Stomach (tissue), 9 donors: ENCODE measurements around the gene TMPRSS11F. TPM values are rescaled to one million over a fixed set of nuclear protein-coding genes. Genes with fewer than 3 reads are reported as not detected.

Source experiments
- DNase-seq, 2 donors: peaks; one replicate each; pipeline versions ENCODE4 v3.0.0 to v3.0.0-alpha.2; 2013 to 2019
- H3K27ac ChIP-seq, 5 donors: fragments of 200-600 bp in 4 of 5; sonication (generic) in 4 of 5; one replicate each; pipeline ENCODE4 v1.5.1; 2013 to 2019; ENCODE audit warnings: mild to moderate bottlenecking in 1 of 5, moderate library complexity in 1 of 5
- H3K27me3 ChIP-seq, 3 donors: fragments of 200-600 bp; sonication (generic); one replicate each; pipeline ENCODE4 v1.5.1; 2017 to 2019; ENCODE audit warnings: mixed run types in 1 of 3
- H3K36me3 ChIP-seq, 4 donors: fragments of 200-600 bp; sonication (generic); 1 replicate in 3 of 4; 2 replicates in 1 of 4; pipeline ENCODE4 v1.5.1; 2016 to 2019
- H3K4me1 ChIP-seq, 4 donors: fragments of 200-600 bp; sonication (generic); one replicate each; pipeline ENCODE4 v1.5.1; 2016 to 2019
- H3K4me3 ChIP-seq, 4 donors: fragments of 200-600 bp; sonication (generic) in 3 of 4; one replicate each; pipeline ENCODE4 v1.5.1; 2016 to 2019; ENCODE audit warnings: mild to moderate bottlenecking in 1 of 4
- H3K9me3 ChIP-seq, 4 donors: fragments of 200-600 bp; sonication (generic); one replicate each; pipeline ENCODE4 v1.5.1; 2016 to 2019
- EP300 ChIP-seq: sonication (generic); formaldehyde crosslinking; IDR thresholded peaks from one replicate; pipeline ENCODE4 v1.6.1; 2017; ENCODE audit warnings: antibody characterized with exemption
- POLR2A ChIP-seq, 4 donors: fragments of 450-650 bp; IDR thresholded peaks; one replicate each; pipeline ENCODE4 v1.6.1; 2016; ENCODE audit warnings: antibody characterized with exemption in 4 of 4, control low read depth in 2 of 4, mild to moderate bottlenecking in 1 of 4, moderate library complexity in 1 of 4
- POLR2AphosphoS5 ChIP-seq, 3 donors: sonication (generic); formaldehyde crosslinking; IDR thresholded peaks; one replicate each; pipeline ENCODE4 v1.6.1; 2016; ENCODE audit warnings: antibody characterized with exemption in 3 of 3
- WGBS, 5 donors: extraction: QIAGEN DNeasy Blood & Tissue Kit in 3 of 5; methylation state at CpG; one replicate each; pipeline versions ENCODE4 v1.1.5 to v1.1.7; 2013 to 2018; 5-methylcytosine and 5-hydroxymethylcytosine counted together
- intact Hi-C: fragments of 100-400 bp; cut with DNase I; formaldehyde crosslinking; loops from one replicate; pipeline ENCODE4 v1.15.1; 2023; ENCODE audit warnings: low total_unique reads
- polyA plus RNA-seq, 3 donors: library from polyadenylated mRNA; stranded (reverse); fragments of 200-250 nt; gene quantifications; one replicate each; pipeline ENCODE4 v1.2.3, GENCODE V29; 2013
- small RNA-seq, 4 donors: library from RNA; depleted of rRNA; stranded (forward); fragments of <200 nt; gene quantifications; one replicate each; pipeline ENCODE3, GENCODE V24; 2016
- total RNA-seq, 5 donors: library from RNA; depleted of rRNA; stranded (reverse); fragments of >200 nt; gene quantifications; one replicate each; pipeline versions ENCODE4 v1.1.0 to v1.2.3, GENCODE V29; 2014 to 2016
- TF ChIP-seq, protein P1 (sequence below), 7 experiments: fragments of 450-650 bp in 4 of 7; fragments of 200-600 bp in 3 of 7; sonication (generic) in 3 of 7; IDR thresholded peaks; one replicate each; pipeline ENCODE4 v1.5.1; 2016 to 2019; ENCODE audit warnings: antibody characterized with exemption in 7 of 7, control low read depth in 2 of 7, mild to moderate bottlenecking in 1 of 7
- donor health status: healthy with polysubstance abuse.
- donor health status: Bipolar disorder and iron deficiency.
- donor health status: healthy.

The TMPRSS11F gene
- total and polyA plus RNA-seq, 8 donors: 1.4 TPM; not detected in 7

DNA sequence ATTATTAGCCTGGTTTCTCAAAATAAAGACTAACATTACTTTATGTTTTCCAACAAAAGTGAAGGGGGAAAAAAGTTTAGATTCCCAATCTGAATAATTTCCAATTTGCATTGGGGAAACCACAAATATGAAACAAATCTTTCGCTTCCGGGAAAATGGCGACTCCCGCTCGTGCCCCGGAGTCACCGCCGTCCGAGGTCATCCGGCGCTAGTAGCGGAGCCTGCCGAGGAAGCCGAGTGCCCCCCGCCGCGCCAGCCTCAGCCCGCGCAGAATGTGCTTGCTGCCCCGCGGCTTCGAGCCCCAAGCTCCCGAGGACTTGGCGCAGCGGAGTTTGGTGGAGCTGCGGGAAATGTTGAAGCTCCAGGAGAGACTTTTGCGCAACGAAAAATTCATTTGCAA is 91.4 kb downstream of the TMPRSS11F start:
- intact Hi-C loops: no loop called here
- no peak overlapping the region for H3K27ac ChIP-seq
- WGBS, 5 donors: 93 to 96% (median 95%) methylated on average over 26 to 28 of the region's 28 CpGs
- no peaks in the 10 kb centered on the region for H3K36me3 ChIP-seq
- H3K4me3 ChIP-seq: no peak overlapping the region
- H3K9me3 ChIP-seq: peaks cover 0 to 7% (median 2%) of the 10 kb centered on the region in 4 donors
- DNase-seq: no peak
- no peaks in the 10 kb centered on the region for H3K27me3 ChIP-seq
- H3K4me1 ChIP-seq: no peaks in the 10 kb centered on the region
- TF ChIP-seq POLR2AphosphoS5 (IDR thresholded peaks at IDR 0.05) (no peak), POLR2A (IDR thresholded peaks at IDR 0.05) (no peak), EP300 (no peak)
- TF ChIP-seq, protein P1, sequence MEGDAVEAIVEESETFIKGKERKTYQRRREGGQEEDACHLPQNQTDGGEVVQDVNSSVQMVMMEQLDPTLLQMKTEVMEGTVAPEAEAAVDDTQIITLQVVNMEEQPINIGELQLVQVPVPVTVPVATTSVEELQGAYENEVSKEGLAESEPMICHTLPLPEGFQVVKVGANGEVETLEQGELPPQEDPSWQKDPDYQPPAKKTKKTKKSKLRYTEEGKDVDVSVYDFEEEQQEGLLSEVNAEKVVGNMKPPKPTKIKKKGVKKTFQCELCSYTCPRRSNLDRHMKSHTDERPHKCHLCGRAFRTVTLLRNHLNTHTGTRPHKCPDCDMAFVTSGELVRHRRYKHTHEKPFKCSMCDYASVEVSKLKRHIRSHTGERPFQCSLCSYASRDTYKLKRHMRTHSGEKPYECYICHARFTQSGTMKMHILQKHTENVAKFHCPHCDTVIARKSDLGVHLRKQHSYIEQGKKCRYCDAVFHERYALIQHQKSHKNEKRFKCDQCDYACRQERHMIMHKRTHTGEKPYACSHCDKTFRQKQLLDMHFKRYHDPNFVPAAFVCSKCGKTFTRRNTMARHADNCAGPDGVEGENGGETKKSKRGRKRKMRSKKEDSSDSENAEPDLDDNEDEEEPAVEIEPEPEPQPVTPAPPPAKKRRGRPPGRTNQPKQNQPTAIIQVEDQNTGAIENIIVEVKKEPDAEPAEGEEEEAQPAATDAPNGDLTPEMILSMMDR (IDR thresholded peaks at IDR 0.05): no peak

DNA sequence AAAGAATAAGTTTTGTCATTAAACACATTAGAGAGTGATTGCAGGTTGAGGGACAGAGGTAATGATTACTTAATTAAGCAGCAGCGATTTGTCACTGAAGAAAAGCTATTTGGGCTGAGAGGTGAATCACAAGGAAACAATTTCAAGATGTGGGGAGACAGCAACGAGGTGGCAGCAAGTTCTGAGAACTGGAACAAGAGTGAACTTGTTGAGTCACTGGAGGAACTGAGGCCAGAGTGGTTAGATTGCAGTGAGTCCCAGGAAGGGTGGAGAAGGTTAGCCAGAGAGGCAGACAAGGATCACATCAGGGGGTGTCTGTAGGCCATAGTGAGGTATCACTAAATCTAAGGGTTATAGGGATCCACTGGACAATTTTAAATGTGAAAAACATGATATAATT is 108.5 kb downstream of the TMPRSS11F start:
- Histone ChIP-seq H3K36me3 (no peaks in the 10 kb centered on the region), H3K9me3 (no peaks in the 10 kb centered on the region), H3K27ac (no peak overlapping the region), H3K4me1 (no peaks in the 10 kb centered on the region), H3K4me3 (no peak overlapping the region), H3K27me3 (no peaks in the 10 kb centered on the region)
- WGBS, 5 donors: 48 to 60% (median 55%) methylated on average over 2 of the region's 2 CpGs
- DNase-seq: no peak
- TF ChIP-seq POLR2A (IDR thresholded peaks at IDR 0.05) (no peak), EP300 (no peak), POLR2AphosphoS5 (IDR thresholded peaks at IDR 0.05) (no peak)
- TF ChIP-seq, protein P1 (IDR thresholded peaks at IDR 0.05): no peak
- intact Hi-C loops: no loop called here

DNA sequence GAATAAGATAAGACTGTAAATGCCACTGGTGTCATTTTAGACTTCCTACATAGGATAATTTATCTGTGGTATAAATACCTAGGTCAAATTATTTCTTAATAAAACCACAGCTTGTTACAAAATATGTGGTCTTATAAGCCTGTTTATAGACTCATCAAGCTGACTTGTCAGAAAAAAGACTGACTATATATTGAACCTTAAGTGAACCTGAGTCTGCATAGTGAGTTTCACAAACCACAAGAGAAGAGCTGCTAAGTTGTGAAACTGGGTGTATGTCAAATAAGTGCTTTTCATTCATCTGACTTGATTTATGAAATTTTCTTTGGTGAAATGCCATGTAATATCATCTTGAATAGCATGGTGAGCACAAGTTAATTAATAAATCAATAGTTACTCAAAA is 118.0 kb downstream of the TMPRSS11F start:
- Histone ChIP-seq H3K27ac (no peak overlapping the region), H3K9me3 (peaks cover 0 to 3% (median under 1%) of the 10 kb centered on the region in 4 donors)
- intact Hi-C loops: no loop called here

More for the DNA sequence above, 118.0 kb downstream of the TMPRSS11F start:
- no peaks in the 10 kb centered on the region for H3K4me1 ChIP-seq
- DNase-seq: no peak
- H3K4me3 ChIP-seq: no peak overlapping the region
- H3K27me3 ChIP-seq: no peaks in the 10 kb centered on the region
- no peak for TF ChIP-seq EP300
- no peaks in the 10 kb centered on the region for H3K36me3 ChIP-seq

Small RNA genes lying within 50 kb of the gene (small RNA-seq; reads per million reads assigned to genes)
- gene RNU6-95P: 0 reads per million in 4 donors

Other genes with a start within 250 kb of the TMPRSS11F start
- gene TMPRSS11D, start 245.9 kb downstream of the TMPRSS11F start, total RNA-seq: not detected
- gene TMPRSS11D, start 245.9 kb downstream of the TMPRSS11F start, polyA plus RNA-seq: 10 to 100 TPM in 1 of 3 donors, not detected in 2; 27.3 TPM
- under 1 TPM in 1 of 5 donors, not detected in 4; 0.73 TPM for gene TMPRSS11A, start 166.4 kb downstream of the TMPRSS11F start, total RNA-seq
- 10 to 100 TPM in 1 of 3 donors, not detected in 2; 17.5 TPM for gene TMPRSS11A, start 166.4 kb downstream of the TMPRSS11F start, polyA plus RNA-seq
- gene TMPRSS11B, start 115.8 kb upstream of the TMPRSS11F start, total RNA-seq: 1 to 10 TPM in 1 of 5 donors, not detected in 4; 1.5 TPM
- gene TMPRSS11B, start 115.8 kb upstream of the TMPRSS11F start, polyA plus RNA-seq: 10 to 100 TPM in 1 of 3 donors, not detected in 2; 80.3 TPM
- gene YTHDC1, start 220.2 kb upstream of the TMPRSS11F start, total RNA-seq: 100 to 1,000 TPM in 1 of 5 donors, 10 to 100 TPM in 4; 37.2 to 113 (median 89.3) TPM
- gene YTHDC1, start 220.2 kb upstream of the TMPRSS11F start, polyA plus RNA-seq: 10 to 100 TPM; 22.9 to 33.2 (median 29.5) TPM